HCT116 (cell line): ENCODE results near the gene ROR2. TPM values are rescaled to one million over a fixed set of nuclear protein-coding genes. Genes with fewer than 3 reads are reported as not detected.

Experiments
- ATAC-seq: fragments of 200-7000 bp; cut with Tn5 transposase; 2 replicates; pipeline ENCODE4 v1.9.1; 2020; ENCODE audit warnings: mild to moderate bottlenecking, moderate library complexity
- BruUV-seq: library from RNA; stranded (reverse); fragments of 400-500 nt; replicated peaks from 2 replicates; lab custom pipeline; 2021; lab: Mats Ljungman, UMichigan
- CTCF ChIA-PET: fragments of 300-600 bp; sonication (Branson Sonifier 250); formaldehyde crosslinking; loops from one replicate; lab custom pipeline; 2021; ENCODE audit warnings: antibody characterized with exemption; lab: Charles Lee
- POLR2A ChIA-PET: fragments of 300-600, 350-600 bp; sonication (Branson Sonifier 250); formaldehyde crosslinking; loops from one replicate; lab custom pipeline; 2021; ENCODE audit warnings: antibody characterized with exemption; lab: Charles Lee
- RAD21 ChIA-PET, 2 experiments: fragments of 300-600 bp; sonication (Branson Sonifier 250); formaldehyde crosslinking; loops; one replicate each; lab custom pipeline; 2023; ENCODE audit warnings: low total read pairs in 2 of 2; ENCODE audit not compliant: uncharacterized antibody in 2 of 2, unreplicated experiment in 2 of 2, low non-redundant PET in 1 of 2; lab: Charles Lee
- DNase-seq: peaks from one replicate; pipeline ENCODE4 v3.0.0-alpha.2; 2010; ENCODE audit warnings: low read depth, low spot score
- H2AFZ ChIP-seq: fragments of 200-600 bp; shearing (Covaris generic), sonication (generic); 2 replicates; pipeline ENCODE4 v1.6.1; 2017; ENCODE audit warnings: low read depth, mixed run types, mixed read lengths, antibody characterized with exemption, low read length; ENCODE audit not compliant: poor library complexity, severe bottlenecking
- H3K27ac ChIP-seq: 2 replicates; pipeline ENCODE4 v1.5.1; 2012; ENCODE audit warnings: low read depth, low read length
- H3K27me3 ChIP-seq: fragments of 200-600 bp; sonication (generic); 2 replicates; pipeline ENCODE4 v1.6.1; 2016; ENCODE audit warnings: mixed run types, low read length, mixed read lengths; ENCODE audit not compliant: insufficient read depth
- H3K36me3 ChIP-seq, 2 experiments: fragments of 200-500 bp in 1 of 2; fragments of 200-600 bp in 1 of 2; sonication (Bioruptor generic) in 1 of 2; sonication (generic) in 1 of 2; 2 replicates each; pipeline versions ENCODE4 v1.5.1 to v1.6.1; 2014 to 2016; ENCODE audit warnings: low read length in 2 of 2, inconsistent platforms in 1 of 2, mixed read lengths in 1 of 2, mixed run types in 1 of 2; ENCODE audit not compliant: insufficient read depth in 2 of 2, control insufficient read depth in 1 of 2
- H3K4me1 ChIP-seq, 2 experiments: fragments of 200-600 bp in 1 of 2; sonication (generic) in 1 of 2; 2 replicates each; pipeline versions ENCODE4 v1.5.1 to v1.6.1; 2012 to 2017; ENCODE audit warnings: low read length in 2 of 2, inconsistent platforms in 1 of 2, mild to moderate bottlenecking in 1 of 2, mixed read lengths in 1 of 2, mixed run types in 1 of 2, moderate library complexity in 1 of 2; ENCODE audit not compliant: insufficient read depth in 2 of 2, control insufficient read depth in 1 of 2
- H3K4me2 ChIP-seq: fragments of 200-600 bp; sonication (generic); 2 replicates; pipeline ENCODE4 v1.6.1; 2017; ENCODE audit warnings: mixed run types, low read length, mixed read lengths
- H3K4me3 ChIP-seq, 2 experiments: fragments of 200-600 bp in 1 of 2; sonication (generic) in 1 of 2; replicated peaks in 1 of 2; 2 replicates each; pipeline ENCODE4 v1.5.1; 2011 to 2016; ENCODE audit warnings: low read length in 2 of 2, control low read depth in 1 of 2, low read depth in 1 of 2, mild to moderate bottlenecking in 1 of 2, mixed read lengths in 1 of 2, mixed run types in 1 of 2
- H3K79me2 ChIP-seq: fragments of 200-600 bp; sonication (generic); 2 replicates; pipeline ENCODE4 v1.6.1; 2017; ENCODE audit warnings: mild to moderate bottlenecking, mixed run types, low read length, moderate library complexity, mixed read lengths; ENCODE audit not compliant: insufficient read depth
- H3K9ac ChIP-seq: fragments of 200-600 bp; sonication (generic); 2 replicates; pipeline ENCODE4 v1.6.1; 2016; ENCODE audit warnings: low read length, mixed read lengths
- H3K9me2 ChIP-seq: fragments of 200-600 bp; sonication (generic), shearing (Covaris generic); 2 replicates; pipeline ENCODE4 v1.6.1; 2017; ENCODE audit warnings: mixed run types, mild to moderate bottlenecking, moderate library complexity; ENCODE audit not compliant: insufficient read depth
- H3K9me3 ChIP-seq, 2 experiments: fragments of 200-500 bp in 1 of 2; fragments of 200-600 bp in 1 of 2; sonication (Bioruptor generic) in 1 of 2; sonication (generic) in 1 of 2; 2 replicates each; pipeline ENCODE4 v1.6.1; 2014 to 2017; ENCODE audit warnings: low read length in 2 of 2, mixed read lengths in 2 of 2, inconsistent platforms in 1 of 2, low read depth in 1 of 2, mild to moderate bottlenecking in 1 of 2, mixed run types in 1 of 2, moderate library complexity in 1 of 2; ENCODE audit not compliant: control insufficient read depth in 1 of 2, insufficient read depth in 1 of 2
- H4K20me1 ChIP-seq: fragments of 200-600 bp; sonication (generic), shearing (Covaris generic); 2 replicates; pipeline ENCODE4 v1.6.1; 2017; ENCODE audit warnings: mixed run types, mild to moderate bottlenecking, moderate library complexity; ENCODE audit not compliant: insufficient read depth
- CBX3 ChIP-seq: IDR thresholded peaks from 2 replicates; pipeline ENCODE4 v1.6.1; 2012; ENCODE audit warnings: low read depth
- EGR1 ChIP-seq: IDR thresholded peaks from 2 replicates; pipeline ENCODE4 v1.6.1; 2012; ENCODE audit warnings: low read depth
- ELF1 ChIP-seq: IDR thresholded peaks from 2 replicates; pipeline ENCODE4 v1.6.1; 2012; ENCODE audit warnings: low read depth, borderline replicate concordance
- JUND ChIP-seq: IDR thresholded peaks from 2 replicates; pipeline ENCODE4 v1.6.1; 2012
- POLR2AphosphoS5 ChIP-seq: IDR thresholded peaks from 2 replicates; pipeline ENCODE4 v1.6.1; 2011; ENCODE audit warnings: mild to moderate bottlenecking, low read depth, low read length, moderate library complexity
- SIN3A ChIP-seq: IDR thresholded peaks from 2 replicates; pipeline ENCODE4 v1.6.1; 2012; ENCODE audit warnings: low read depth
- SP1 ChIP-seq: IDR thresholded peaks from 2 replicates; pipeline ENCODE4 v1.6.1; 2012; ENCODE audit warnings: low read depth
- TCF7L2 ChIP-seq: IDR thresholded peaks from 2 replicates; pipeline ENCODE4 v1.7.0; 2011; ENCODE audit warnings: borderline replicate concordance, inconsistent platforms; ENCODE audit not compliant: insufficient read depth, insufficient read length; ENCODE audit errors: extremely low read depth
- ZNF274 ChIP-seq: fragments of 200-500 bp; sonication (Bioruptor generic); IDR thresholded peaks from 2 replicates; pipeline ENCODE4 v1.6.1; 2014; ENCODE audit warnings: mild to moderate bottlenecking, low read depth, low read length, inconsistent platforms
- intact Hi-C: fragments of 100-400 bp; cut with micrococcal nuclease; formaldehyde crosslinking; loops from 2 replicates; pipeline ENCODE4 v1.10.0; 2022
- total RNA-seq: library from RNA; stranded (reverse); gene quantifications from one replicate; pipeline ENCODE4 v1.2.1, GENCODE V29; 2021; ENCODE audit not compliant: unreplicated experiment

The ROR2 gene
- total RNA-seq, 1 experiment from 2014 or later: 15.7 TPM

GRCh38 chr9:91591627-91592026, 358.4 kb downstream of the ROR2 start:
- H4K20me1 ChIP-seq: no peaks in the 10 kb centered on the region
- no peak for TF ChIP-seq EGR1
- no peak for TF ChIP-seq JUND
- no peak for TF ChIP-seq ELF1
- TF ChIP-seq CBX3: no peak
- no peak overlapping the region for H3K9ac ChIP-seq
- no peaks in the 10 kb centered on the region for H3K9me2 ChIP-seq
- H3K79me2 ChIP-seq: no peaks in the 10 kb centered on the region
- BruUV-seq: no TSS peak
- no peaks in the 10 kb centered on the region for H3K9me3 ChIP-seq
- no peak overlapping the region for H2AFZ ChIP-seq
- intact Hi-C loops: loop anchor here (10.0 kb wide), 1 partner anchor 73 kb away; no protein-coding TSS in a partner anchor
- no peaks in the 10 kb centered on the region for H3K4me1 ChIP-seq
- H3K36me3 ChIP-seq: no peaks in the 10 kb centered on the region
- DNase-seq: no peak
- no peaks in the 10 kb centered on the region for H3K27me3 ChIP-seq
- ATAC-seq: no peak
- H3K4me3 ChIP-seq: no peak overlapping the region
- ChIA-PET CTCF (no interaction called here), POLR2A (no interaction called here), RAD21 (no interaction called here)
- no peak overlapping the region for H3K4me2 ChIP-seq
- no peak overlapping the region for H3K27ac ChIP-seq

- ATAC-seq (no peak), DNase-seq (no peak)
- Histone ChIP-seq H2AFZ (no peak overlapping the region), H3K4me1 (no peaks in the 10 kb centered on the region), H3K36me3 (no peaks in the 10 kb centered on the region), H3K4me2 (no peak overlapping the region), H3K9me3 (no peaks in the 10 kb centered on the region), H3K27me3 (no peaks in the 10 kb centered on the region), H3K27ac (no peak overlapping the region), H3K9ac (no peak overlapping the region), H3K79me2 (no peaks in the 10 kb centered on the region), H4K20me1 (no peaks in the 10 kb centered on the region), H3K9me2 (no peaks in the 10 kb centered on the region), H3K4me3 (no peak overlapping the region)
- ChIA-PET POLR2A (no interaction called here), RAD21 (no interaction called here), CTCF (no interaction called here)
- intact Hi-C loops: no loop called here
- no TSS peak for BruUV-seq
- TF ChIP-seq ELF1: no peak
- TF ChIP-seq TCF7L2: no peak
- TF ChIP-seq CBX3: no peak
- TF ChIP-seq SIN3A: no peak
- TF ChIP-seq SP1: no peak
- no peak for TF ChIP-seq ZNF274
- TF ChIP-seq POLR2AphosphoS5: no peak
Measured at GRCh38 chr9:91589101-91589553, 360.9 kb downstream of the ROR2 start.
